ENCODE data around the gene RNU5B-1. TPM values are rescaled to one million over a fixed set of nuclear protein-coding genes. Genes with fewer than 3 reads are reported as not detected.

RNU5B-1 gene
- total and polyA plus RNA-seq, 4 experiments from 2014 or later: 24.0 TPM; not detected in 3

GRCh38 chr15:65289261-65289854 lies 15.1 kb upstream of the RNU5B-1 start:
- Histone ChIP-seq H3K27me3 (ENCODE audit: insufficient read depth, low read length) (no peaks in the 10 kb centered on the region), H3K36me3 (ENCODE audit: insufficient read depth, low read length) (no peaks in the 10 kb centered on the region), H3K4me3 (ENCODE audit: low read length in 2 of 2) (no peak overlapping the region), H3K27ac (ENCODE audit: low read depth, low read length) (no peak overlapping the region), H3K4me1 (ENCODE audit: insufficient read depth, low read length) (peaks cover 25% of the 10 kb centered on the region), H3K9me3 (ENCODE audit: control insufficient read depth in 1 of 2, low read length in 2 of 2) (no peaks in the 10 kb centered on the region)
- Mint-ChIP-seq H3K27me3 (no peaks in the 10 kb centered on the region), H3K27ac (no peak overlapping the region), H3K36me3 (no peaks in the 10 kb centered on the region), H3K4me3 (no peak overlapping the region), H3K9me3 (peaks cover 0 to 1% (median 0%) of the 10 kb centered on the region in 8 donors), H3K4me1 (peaks cover 13 to 31% (median 21%) of the 10 kb centered on the region in 4 donors)
- CTCF ChIA-PET (ENCODE audit: partially characterized antibody): interaction anchor here (0.8 kb wide), 1 partner anchor 8 kb away, joined by 3 read pairs; no protein-coding TSS in a partner anchor
- intact Hi-C loops (cut with micrococcal nuclease): loop anchor here (5.0 kb wide), 1 partner anchor 1127 kb away; the partner anchor contains the start of gene PPIB
- POLR2A ChIA-PET (ENCODE audit: partially characterized antibody): no interaction called here
- no peak for DNase-seq

GRCh38 chr15:65290228-65290627 lies 14.2 kb upstream of the RNU5B-1 start:
- Mint-ChIP-seq H3K4me1 (peaks cover 16 to 30% (median 20%) of the 10 kb centered on the region in 4 donors), H3K9me3 (peaks cover 0 to 1% (median 0%) of the 10 kb centered on the region in 8 donors), H3K27ac (no peak overlapping the region), H3K27me3 (no peaks in the 10 kb centered on the region), H3K4me3 (no peak overlapping the region), H3K36me3 (no peaks in the 10 kb centered on the region)
- Histone ChIP-seq H3K36me3 (ENCODE audit: insufficient read depth, low read length) (no peaks in the 10 kb centered on the region), H3K4me1 (ENCODE audit: insufficient read depth, low read length) (peaks cover 22% of the 10 kb centered on the region), H3K27ac (ENCODE audit: low read depth, low read length) (no peak overlapping the region), H3K27me3 (ENCODE audit: insufficient read depth, low read length) (no peaks in the 10 kb centered on the region), H3K9me3 (ENCODE audit: control insufficient read depth in 1 of 2, low read length in 2 of 2) (no peaks in the 10 kb centered on the region), H3K4me3 (ENCODE audit: low read length in 2 of 2) (no peak overlapping the region)
- intact Hi-C loops (cut with micrococcal nuclease): no loop called here
- ChIA-PET POLR2A (ENCODE audit: partially characterized antibody) (no interaction called here), CTCF (ENCODE audit: partially characterized antibody) (no interaction called here)
- no peak for DNase-seq

- intact Hi-C loops (cut with micrococcal nuclease): no loop called here
- Mint-ChIP-seq H3K9me3 (peaks cover 0 to 1% (median 0%) of the 10 kb centered on the region in 8 donors), H3K27me3 (no peaks in the 10 kb centered on the region), H3K36me3 (peaks cover 0 to 1% of the 10 kb centered on the region in 2 donors), H3K27ac (peak overlapping the region in 2 of 7 donors; percentile 12 to 53), H3K4me1 (peaks cover 13 to 27% (median 20%) of the 10 kb centered on the region in 4 donors), H3K4me3 (no peak overlapping the region)
- Histone ChIP-seq H3K36me3 (ENCODE audit: insufficient read depth, low read length) (no peaks in the 10 kb centered on the region), H3K9me3 (ENCODE audit: control insufficient read depth in 1 of 2, low read length in 2 of 2) (no peaks in the 10 kb centered on the region), H3K27me3 (ENCODE audit: insufficient read depth, low read length) (no peaks in the 10 kb centered on the region), H3K4me3 (ENCODE audit: low read length in 2 of 2) (no peak overlapping the region), H3K27ac (ENCODE audit: low read depth, low read length) (no peak overlapping the region), H3K4me1 (ENCODE audit: insufficient read depth, low read length) (peaks cover 29% of the 10 kb centered on the region)
- ChIA-PET POLR2A (ENCODE audit: partially characterized antibody) (interaction anchor here (3.1 kb wide), 1 partner anchor 12 kb away, joined by 9 read pairs; the partner anchor contains the start of gene RNU5B-1), CTCF (ENCODE audit: partially characterized antibody) (no interaction called here)
- no peak for DNase-seq
These were observed 11.4 kb upstream of the RNU5B-1 start for GRCh38 chr15:65292938-65293518.

GRCh38 chr15:65298731-65299130 lies 5.7 kb upstream of the RNU5B-1 start:
- intact Hi-C loops (cut with micrococcal nuclease): no loop called here
- no peaks in the 10 kb centered on the region for H3K36me3 ChIP-seq (ENCODE audit: insufficient read depth, low read length)
- no peak overlapping the region for H3K27ac ChIP-seq (ENCODE audit: low read depth, low read length)
- Mint-ChIP-seq H3K4me1 (peaks cover 20 to 49% (median 38%) of the 10 kb centered on the region in 4 donors), H3K27me3 (no peaks in the 10 kb centered on the region), H3K27ac (peak overlapping the region in 6 of 7 donors; percentile 81 to 97 (median 92)), H3K36me3 (peaks cover 0 to 5% of the 10 kb centered on the region in 2 donors), H3K9me3 (no peaks in the 10 kb centered on the region), H3K4me3 (peak overlapping the region; percentile 58 to 95 (median 88))
- ChIA-PET CTCF (ENCODE audit: partially characterized antibody) (interaction anchor here (1.0 to 1.5 kb wide), 4 partner anchors 13 to 265 kb away, joined by 3 to 11 read pairs (median 5); partner anchors contain the start of gene PARP16), POLR2A (ENCODE audit: partially characterized antibody) (interaction anchor here (2.0 to 4.2 kb wide), 3 partner anchors 12 to 113 kb away, joined by 19 to 92 read pairs (median 44); partner anchors contain the start of genes CLPX and PARP16)
- H3K4me3 ChIP-seq (ENCODE audit: low read length in 2 of 2): peak overlapping the region in 1 of 2 donors; percentile 17
- peaks cover 53% of the 10 kb centered on the region for H3K4me1 ChIP-seq (ENCODE audit: insufficient read depth, low read length)
- no peak for DNase-seq
- no peaks in the 10 kb centered on the region for H3K9me3 ChIP-seq (ENCODE audit: control insufficient read depth in 1 of 2, low read length in 2 of 2)
- no peaks in the 10 kb centered on the region for H3K27me3 ChIP-seq (ENCODE audit: insufficient read depth, low read length)

- Histone ChIP-seq H3K36me3 (ENCODE audit: insufficient read depth, low read length) (no peaks in the 10 kb centered on the region), H3K27ac (ENCODE audit: low read depth, low read length) (no peak overlapping the region), H3K9me3 (ENCODE audit: control insufficient read depth in 1 of 2, low read length in 2 of 2) (no peaks in the 10 kb centered on the region), H3K4me3 (ENCODE audit: low read length in 2 of 2) (no peak overlapping the region), H3K4me1 (ENCODE audit: insufficient read depth, low read length) (peaks cover 55% of the 10 kb centered on the region), H3K27me3 (ENCODE audit: insufficient read depth, low read length) (no peaks in the 10 kb centered on the region)
- Mint-ChIP-seq H3K9me3 (peaks cover 0 to 9% (median 0%) of the 10 kb centered on the region in 8 donors), H3K4me1 (peaks cover 31 to 62% (median 44%) of the 10 kb centered on the region in 4 donors), H3K27me3 (no peaks in the 10 kb centered on the region), H3K4me3 (no peak overlapping the region), H3K36me3 (peaks cover 0 to 10% of the 10 kb centered on the region in 2 donors), H3K27ac (peak overlapping the region in 2 of 7 donors; percentile 89 to 95)
- no peak for DNase-seq
- CTCF ChIA-PET (ENCODE audit: partially characterized antibody): interaction anchor here (0.8 to 1.6 kb wide), 4 partner anchors 14 to 267 kb away, joined by 3 to 5 read pairs (median 4); partner anchors contain the start of gene PARP16
- POLR2A ChIA-PET (ENCODE audit: partially characterized antibody): interaction anchor here (1.7 to 3.2 kb wide), 3 partner anchors 15 to 407 kb away, joined by 6 to 44 read pairs (median 10); partner anchors contain the start of genes CLPX and PARP16
- intact Hi-C loops (cut with micrococcal nuclease): loop anchor here (10.0 kb wide), 1 partner anchor 1204 kb away; the partner anchor contains the start of genes RPL4 and ZWILCH
These were observed 3.5 kb upstream of the RNU5B-1 start for GRCh38 chr15:65300924-65301441.

- H3K9me3 ChIP-seq (ENCODE audit: control insufficient read depth in 1 of 2, low read length in 2 of 2): no peaks in the 10 kb centered on the region
- peaks cover 44% of the 10 kb centered on the region for H3K4me1 ChIP-seq (ENCODE audit: insufficient read depth, low read length)
- Mint-ChIP-seq H3K36me3 (peaks cover 0 to 10% of the 10 kb centered on the region in 2 donors), H3K27ac (peak overlapping the region in 1 of 7 donors; percentile 100), H3K27me3 (no peaks in the 10 kb centered on the region), H3K9me3 (peaks cover 0 to 9% (median 0%) of the 10 kb centered on the region in 8 donors), H3K4me1 (peaks cover 30 to 57% (median 39%) of the 10 kb centered on the region in 4 donors), H3K4me3 (no peak overlapping the region)
- ChIA-PET POLR2A (ENCODE audit: partially characterized antibody) (interaction anchor here (3.2 to 4.3 kb wide), 2 partner anchors 16 to 17 kb away, joined by 44 to 89 read pairs; partner anchors contain the start of gene PARP16), CTCF (ENCODE audit: partially characterized antibody) (no interaction called here)
- intact Hi-C loops (cut with micrococcal nuclease): loop anchor here (10.0 kb wide), 1 partner anchor 1203 kb away; the partner anchor contains the start of genes RPL4 and ZWILCH
- H3K27ac ChIP-seq (ENCODE audit: low read depth, low read length): no peak overlapping the region
- no peaks in the 10 kb centered on the region for H3K36me3 ChIP-seq (ENCODE audit: insufficient read depth, low read length)
- H3K27me3 ChIP-seq (ENCODE audit: insufficient read depth, low read length): no peaks in the 10 kb centered on the region
- H3K4me3 ChIP-seq (ENCODE audit: low read length in 2 of 2): no peak overlapping the region
- no peak for DNase-seq
These were observed 2.4 kb upstream of the RNU5B-1 start for GRCh38 chr15:65302061-65302460.
